ENCODE measurements around the gene URM1. TPM values are rescaled to one million over a fixed set of nuclear protein-coding genes. Genes with fewer than 3 reads are reported as not detected.
A peak's percentile ranks its signal among the peaks of the same experiment; 100 is the strongest.

URM1 gene
- total and polyA plus RNA-seq, 10 of the 15 experiments (the other 5 are each of a cell fraction or from before 2014, with no cell fraction given) = 7.9 to 75.8 (median 63.7) TPM

DNA sequence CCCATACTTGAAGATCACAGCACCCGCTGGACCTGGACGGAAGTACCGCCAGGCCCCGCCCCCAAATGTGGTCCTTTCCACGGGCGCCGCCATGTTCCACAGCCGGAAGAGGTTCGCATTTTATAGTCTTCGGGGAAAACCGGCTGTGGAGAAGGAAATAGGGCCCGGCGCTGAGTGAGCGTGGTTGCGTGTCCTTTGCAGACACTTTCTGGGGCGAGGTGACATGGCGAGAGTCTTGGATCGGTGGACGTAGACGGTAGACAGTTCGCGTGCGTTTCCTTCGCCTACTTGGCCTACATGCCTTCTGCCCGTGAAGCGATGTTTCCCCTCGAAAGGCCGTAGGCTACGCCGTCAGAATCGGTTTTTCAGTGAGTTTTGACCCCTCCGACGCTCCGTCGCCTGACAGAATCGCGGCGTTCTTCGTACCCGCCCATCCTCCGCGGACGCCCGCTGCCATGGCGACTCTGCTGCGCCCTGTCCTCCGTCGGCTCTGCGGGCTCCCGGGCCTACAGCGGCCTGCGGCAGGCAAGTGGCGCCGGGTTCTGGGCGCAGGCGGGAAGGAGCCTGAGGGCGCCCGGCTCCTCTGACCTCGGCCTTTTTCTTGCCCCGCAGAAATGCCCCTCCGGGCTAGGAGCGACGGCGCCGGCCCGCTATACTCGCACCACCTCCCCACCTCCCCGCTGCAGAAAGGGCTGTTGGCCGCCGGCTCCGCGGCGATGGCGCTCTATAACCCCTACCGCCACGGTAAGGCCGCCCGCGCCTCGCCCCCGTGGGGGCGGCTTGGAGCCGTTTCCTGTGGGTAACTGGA, 48.6 kb upstream of the URM1 start, which contains the start of the genes COQ4 and TRUB2 (continued):
- TF ChIP-seq, protein P1, sequence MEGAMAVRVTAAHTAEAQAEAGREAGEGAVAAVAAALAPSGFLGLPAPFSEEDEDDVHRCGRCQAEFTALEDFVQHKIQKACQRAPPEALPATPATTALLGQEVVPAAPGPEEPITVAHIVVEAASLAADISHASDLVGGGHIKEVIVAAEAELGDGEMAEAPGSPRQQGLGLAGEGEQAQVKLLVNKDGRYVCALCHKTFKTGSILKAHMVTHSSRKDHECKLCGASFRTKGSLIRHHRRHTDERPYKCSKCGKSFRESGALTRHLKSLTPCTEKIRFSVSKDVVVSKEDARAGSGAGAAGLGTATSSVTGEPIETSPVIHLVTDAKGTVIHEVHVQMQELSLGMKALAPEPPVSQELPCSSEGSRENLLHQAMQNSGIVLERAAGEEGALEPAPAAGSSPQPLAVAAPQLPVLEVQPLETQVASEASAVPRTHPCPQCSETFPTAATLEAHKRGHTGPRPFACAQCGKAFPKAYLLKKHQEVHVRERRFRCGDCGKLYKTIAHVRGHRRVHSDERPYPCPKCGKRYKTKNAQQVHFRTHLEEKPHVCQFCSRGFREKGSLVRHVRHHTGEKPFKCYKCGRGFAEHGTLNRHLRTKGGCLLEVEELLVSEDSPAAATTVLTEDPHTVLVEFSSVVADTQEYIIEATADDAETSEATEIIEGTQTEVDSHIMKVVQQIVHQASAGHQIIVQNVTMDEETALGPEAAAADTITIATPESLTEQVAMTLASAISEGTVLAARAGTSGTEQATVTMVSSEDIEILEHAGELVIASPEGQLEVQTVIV (IDR thresholded peaks at IDR 0.05; ENCODE audit: borderline replicate concordance, partially characterized antibody) = peak; percentile 79
- TF ChIP-seq, protein P2, sequence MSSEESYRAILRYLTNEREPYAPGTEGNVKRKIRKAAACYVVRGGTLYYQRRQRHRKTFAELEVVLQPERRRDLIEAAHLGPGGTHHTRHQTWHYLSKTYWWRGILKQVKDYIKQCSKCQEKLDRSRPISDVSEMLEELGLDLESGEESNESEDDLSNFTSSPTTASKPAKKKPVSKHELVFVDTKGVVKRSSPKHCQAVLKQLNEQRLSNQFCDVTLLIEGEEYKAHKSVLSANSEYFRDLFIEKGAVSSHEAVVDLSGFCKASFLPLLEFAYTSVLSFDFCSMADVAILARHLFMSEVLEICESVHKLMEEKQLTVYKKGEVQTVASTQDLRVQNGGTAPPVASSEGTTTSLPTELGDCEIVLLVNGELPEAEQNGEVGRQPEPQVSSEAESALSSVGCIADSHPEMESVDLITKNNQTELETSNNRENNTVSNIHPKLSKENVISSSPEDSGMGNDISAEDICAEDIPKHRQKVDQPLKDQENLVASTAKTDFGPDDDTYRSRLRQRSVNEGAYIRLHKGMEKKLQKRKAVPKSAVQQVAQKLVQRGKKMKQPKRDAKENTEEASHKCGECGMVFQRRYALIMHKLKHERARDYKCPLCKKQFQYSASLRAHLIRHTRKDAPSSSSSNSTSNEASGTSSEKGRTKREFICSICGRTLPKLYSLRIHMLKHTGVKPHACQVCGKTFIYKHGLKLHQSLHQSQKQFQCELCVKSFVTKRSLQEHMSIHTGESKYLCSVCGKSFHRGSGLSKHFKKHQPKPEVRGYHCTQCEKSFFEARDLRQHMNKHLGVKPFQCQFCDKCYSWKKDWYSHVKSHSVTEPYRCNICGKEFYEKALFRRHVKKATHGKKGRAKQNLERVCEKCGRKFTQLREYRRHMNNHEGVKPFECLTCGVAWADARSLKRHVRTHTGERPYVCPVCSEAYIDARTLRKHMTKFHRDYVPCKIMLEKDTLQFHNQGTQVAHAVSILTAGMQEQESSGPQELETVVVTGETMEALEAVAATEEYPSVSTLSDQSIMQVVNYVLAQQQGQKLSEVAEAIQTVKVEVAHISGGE (CRISPR knock-in tag; IDR thresholded peaks at IDR 0.05) = peak; percentile 96
- TF ChIP-seq RAD51 (IDR thresholded peaks at IDR 0.05) (no peak; the same call in 1 of the 2 replicates), WRNIP1 (IDR thresholded peaks at IDR 0.05; ENCODE audit: borderline replicate concordance, low read depth, low read length) (peak; percentile 97; the same call in 1 of the 2 replicates), BMI1 (IDR thresholded peaks at IDR 0.05; ENCODE audit: borderline replicate concordance) (peak; percentile 90), SREBF2 (IDR thresholded peaks at IDR 0.05; ENCODE audit: low read length) (peak; percentile 54; the same call in 1 of the 2 replicates), IKZF2 (IDR thresholded peaks at IDR 0.05) (peak in 1 of 2 experiments; percentile 44; a peak in 1 of 4 replicates), ATF7 (IDR thresholded peaks at IDR 0.05; ENCODE audit: low read depth) (peak; percentile 87), ZSCAN29 (IDR thresholded peaks at IDR 0.05) (peak; percentile 96), KDM1A (IDR thresholded peaks at IDR 0.05; ENCODE audit: borderline replicate concordance) (no peak), BRCA1 (IDR thresholded peaks at IDR 0.05; ENCODE audit: low read depth, low read length) (no peak), STAT1 (conservative IDR thresholded peaks at IDR 0.05) (peak; percentile 98), NRF1 (conservative IDR thresholded peaks at IDR 0.05; ENCODE audit: low read depth, low read length) (no peak), POLR2A (IDR thresholded peaks at IDR 0.05; ENCODE audit: low read depth, low read length) (peak; percentile 80), ZNF622 (IDR thresholded peaks at IDR 0.05) (no peak), BCL11A (IDR thresholded peaks at IDR 0.05; ENCODE audit: low read depth, low read length) (no peak), NFXL1 (IDR thresholded peaks at IDR 0.05; ENCODE audit: borderline replicate concordance) (no peak), POLR2AphosphoS2 (IDR thresholded peaks at IDR 0.05; ENCODE audit: low read depth, low read length) (peak; percentile 58; the same call in 1 of the 2 replicates), NR2C2 (IDR thresholded peaks at IDR 0.05; ENCODE audit: borderline replicate concordance, control insufficient read depth, insufficient read length, low read depth) (no peak), MTA2 (IDR thresholded peaks at IDR 0.05; ENCODE audit: low read depth) (no peak; the same call in 1 of the 2 replicates)
- TF ChIP-seq, protein P3, sequence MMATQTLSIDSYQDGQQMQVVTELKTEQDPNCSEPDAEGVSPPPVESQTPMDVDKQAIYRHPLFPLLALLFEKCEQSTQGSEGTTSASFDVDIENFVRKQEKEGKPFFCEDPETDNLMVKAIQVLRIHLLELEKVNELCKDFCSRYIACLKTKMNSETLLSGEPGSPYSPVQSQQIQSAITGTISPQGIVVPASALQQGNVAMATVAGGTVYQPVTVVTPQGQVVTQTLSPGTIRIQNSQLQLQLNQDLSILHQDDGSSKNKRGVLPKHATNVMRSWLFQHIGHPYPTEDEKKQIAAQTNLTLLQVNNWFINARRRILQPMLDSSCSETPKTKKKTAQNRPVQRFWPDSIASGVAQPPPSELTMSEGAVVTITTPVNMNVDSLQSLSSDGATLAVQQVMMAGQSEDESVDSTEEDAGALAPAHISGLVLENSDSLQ (IDR thresholded peaks at IDR 0.05) = peak; percentile 65; the same call in 1 of the 2 replicates
- TF ChIP-seq, protein P4, sequence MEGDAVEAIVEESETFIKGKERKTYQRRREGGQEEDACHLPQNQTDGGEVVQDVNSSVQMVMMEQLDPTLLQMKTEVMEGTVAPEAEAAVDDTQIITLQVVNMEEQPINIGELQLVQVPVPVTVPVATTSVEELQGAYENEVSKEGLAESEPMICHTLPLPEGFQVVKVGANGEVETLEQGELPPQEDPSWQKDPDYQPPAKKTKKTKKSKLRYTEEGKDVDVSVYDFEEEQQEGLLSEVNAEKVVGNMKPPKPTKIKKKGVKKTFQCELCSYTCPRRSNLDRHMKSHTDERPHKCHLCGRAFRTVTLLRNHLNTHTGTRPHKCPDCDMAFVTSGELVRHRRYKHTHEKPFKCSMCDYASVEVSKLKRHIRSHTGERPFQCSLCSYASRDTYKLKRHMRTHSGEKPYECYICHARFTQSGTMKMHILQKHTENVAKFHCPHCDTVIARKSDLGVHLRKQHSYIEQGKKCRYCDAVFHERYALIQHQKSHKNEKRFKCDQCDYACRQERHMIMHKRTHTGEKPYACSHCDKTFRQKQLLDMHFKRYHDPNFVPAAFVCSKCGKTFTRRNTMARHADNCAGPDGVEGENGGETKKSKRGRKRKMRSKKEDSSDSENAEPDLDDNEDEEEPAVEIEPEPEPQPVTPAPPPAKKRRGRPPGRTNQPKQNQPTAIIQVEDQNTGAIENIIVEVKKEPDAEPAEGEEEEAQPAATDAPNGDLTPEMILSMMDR (IDR thresholded peaks at IDR 0.05 in 2 of 3, conservative IDR thresholded peaks at IDR 0.05 in 1 of 3; ENCODE audit: control insufficient read depth in 2 of 3, extremely low read depth in 1 of 3, insufficient read depth in 1 of 3, low read depth in 3 of 3, low read length in 3 of 3) = no peak

Measured in GM12878 (cell line).